Eye (tissue), 1 donor: ENCODE results near the gene USP24.
"Not testable (repeated sequence)": the region's sequence is repeated elsewhere in the genome, so short reads cannot be mapped to it uniquely, and the experiment has no call there.

ENCODE experiments used
- DNase-seq: peaks from one replicate; pipeline ENCODE4 v3.0.0-alpha.2; 2015

Gene USP24

DNA sequence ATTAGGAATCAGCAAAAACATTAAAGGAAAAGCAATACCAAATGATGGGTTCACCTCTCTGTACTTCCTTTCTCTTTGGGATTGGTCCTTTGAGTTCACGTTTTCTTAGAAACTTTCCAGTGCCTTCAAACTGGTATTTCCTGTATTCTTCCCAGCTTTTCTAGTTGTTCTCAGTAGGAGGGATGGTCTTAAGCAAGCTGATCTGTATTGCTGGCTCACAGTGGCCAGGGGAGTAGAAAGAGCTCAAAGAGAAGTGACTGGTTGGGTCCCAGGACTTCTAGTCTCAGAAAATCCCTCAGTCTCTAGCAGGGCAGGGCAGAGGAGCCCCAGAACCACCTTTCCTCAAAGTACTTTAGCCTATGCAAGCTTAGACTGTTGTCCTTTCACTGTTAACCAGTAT lies 10.1 kb upstream of the USP24 start:
- no peak for DNase-seq

GRCh38 chr1:55224729-55225128 lies 9.6 kb upstream of the USP24 start:
- no peak for DNase-seq

DNA sequence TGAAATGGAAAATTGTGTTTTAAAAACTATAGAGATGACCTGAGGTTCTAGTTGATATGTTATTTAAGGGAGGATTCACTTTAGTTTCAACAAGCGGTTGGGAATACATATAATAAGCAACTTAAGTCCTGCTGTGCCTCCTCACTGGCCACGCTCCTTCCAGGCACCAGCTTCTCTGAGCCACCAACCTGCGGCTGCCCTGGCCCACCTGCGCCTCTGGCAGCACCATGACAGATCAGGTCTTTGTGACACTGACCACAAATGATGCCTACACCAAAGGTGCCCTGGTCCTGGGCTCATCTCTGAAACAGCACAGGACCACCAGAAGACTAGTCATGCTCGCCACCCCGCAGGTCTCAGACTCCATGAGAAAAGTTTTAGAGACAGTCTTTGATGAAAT lies 7.0 kb upstream of the USP24 start:
- no peak for DNase-seq

GRCh38 chr1:55217226-55217986 lies 2.2 kb upstream of the USP24 start:
- DNase-seq, result peak; percentile 68

DNA sequence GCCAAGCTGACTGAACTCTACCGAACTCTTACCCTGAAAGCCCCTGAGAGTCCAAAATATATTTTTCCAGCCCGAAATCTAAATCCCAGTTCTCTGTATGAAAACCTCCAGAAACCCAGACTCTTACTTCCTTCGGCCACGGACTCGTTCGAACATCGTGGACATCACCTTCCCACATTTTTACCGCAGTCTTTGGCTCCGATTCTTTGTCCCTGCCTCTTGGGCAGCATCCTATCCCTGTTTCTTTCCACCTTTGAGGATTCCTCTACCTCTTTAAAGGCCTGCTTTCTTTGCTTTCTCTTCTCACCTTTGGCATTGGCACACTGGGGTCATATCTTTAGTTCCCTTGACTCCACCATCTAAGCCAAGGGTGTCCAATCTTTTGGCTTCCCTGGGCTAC lies 932 bp upstream of the USP24 start:
- DNase-seq, result no peak

DNA sequence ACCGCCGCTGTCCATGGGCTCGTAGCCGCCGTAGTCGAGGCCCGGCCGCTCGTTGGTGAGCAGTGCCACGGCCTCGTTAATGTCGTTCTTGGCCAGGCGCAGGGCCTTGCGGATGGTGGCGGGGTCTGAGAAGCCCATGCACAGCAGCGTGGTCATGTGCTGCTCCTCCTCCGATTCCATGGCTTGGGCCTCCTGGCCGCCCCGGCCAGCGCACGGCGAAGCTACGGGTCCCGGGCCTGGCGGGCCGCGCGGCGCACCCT lies 300 bp downstream of the USP24 start:
- peak; percentile 78 for DNase-seq

- peak; percentile 83 for DNase-seq
Observed at GRCh38 chr1:55214212-55214933, 791 bp downstream of the USP24 start.

DNA sequence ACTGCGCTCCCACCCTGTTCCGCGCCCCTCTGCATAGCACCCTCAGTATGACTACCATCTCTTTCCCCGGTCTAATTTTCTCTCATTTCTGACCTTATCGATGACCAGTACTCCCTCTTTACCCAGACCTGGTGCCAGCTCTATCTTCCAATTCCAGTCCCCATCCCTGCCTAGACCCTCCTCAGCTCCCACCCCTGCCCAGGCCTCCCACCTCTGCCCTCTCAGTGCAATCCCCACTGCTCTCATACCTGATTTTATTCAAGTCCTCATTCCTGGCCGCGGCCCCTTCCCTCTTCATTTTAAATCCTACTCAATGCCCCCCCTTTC lies 1.3 kb downstream of the USP24 start:
- no peak for DNase-seq

- DNase-seq, result no peak
Observed at GRCh38 chr1:55213151-55213884, 1.8 kb downstream of the USP24 start.

DNA sequence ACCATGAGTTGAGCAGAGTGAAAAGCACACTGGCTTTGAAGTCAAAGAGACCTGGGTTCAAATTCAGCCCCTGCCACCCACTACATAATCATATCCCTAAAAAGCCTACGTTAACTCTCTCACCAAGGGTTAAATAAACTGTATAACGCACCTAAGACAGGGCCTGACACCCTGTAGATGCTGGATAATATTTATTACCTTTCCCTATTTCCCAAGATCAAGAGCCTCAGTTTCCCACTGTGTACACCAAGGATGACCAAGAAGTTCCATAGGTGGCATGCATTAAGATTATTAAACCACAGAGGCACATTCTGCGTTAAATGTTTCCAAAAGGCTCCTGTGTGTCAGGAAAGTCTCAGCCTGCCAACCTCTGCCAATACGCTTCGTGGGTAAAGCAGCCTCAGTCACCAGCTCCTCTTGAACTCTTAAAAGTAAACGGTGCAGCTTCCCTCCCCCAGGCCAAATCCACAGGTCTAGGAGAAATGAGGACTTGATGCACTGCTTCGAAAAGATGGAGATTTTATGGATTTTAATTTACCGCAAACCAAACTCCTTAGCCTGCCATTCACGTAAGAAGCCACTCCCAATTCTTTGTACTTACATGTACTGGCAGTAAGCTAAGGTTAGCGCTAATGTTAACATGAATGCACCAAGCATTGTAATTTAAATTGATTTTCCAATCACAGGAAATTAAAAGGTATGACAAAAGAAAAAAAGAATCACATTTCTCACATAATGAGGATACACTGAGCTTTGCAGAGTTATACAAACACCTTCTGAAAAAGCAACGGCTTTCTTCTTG lies 2.6 kb downstream of the USP24 start:
- DNase-seq, result no peak

DNA sequence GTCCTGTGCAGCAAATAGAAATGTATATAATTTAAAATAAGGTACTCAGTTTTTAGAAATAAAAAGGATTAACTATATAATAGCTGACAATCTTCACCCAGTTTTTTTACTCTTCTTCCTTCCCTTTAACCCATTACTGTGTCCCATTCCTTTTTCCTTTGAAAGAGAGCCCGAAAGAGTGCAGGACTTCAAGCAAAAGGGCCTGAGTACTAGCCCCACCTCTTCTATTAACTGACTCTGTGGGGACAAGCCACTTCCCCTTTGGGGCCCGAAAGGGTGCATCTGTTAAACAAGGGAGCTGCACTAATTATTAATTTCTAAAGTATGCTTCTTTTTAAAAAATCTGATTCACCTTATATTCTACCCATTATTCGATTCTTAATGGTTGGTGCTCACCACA lies 3.3 kb downstream of the USP24 start:
- DNase-seq, result no peak

DNA sequence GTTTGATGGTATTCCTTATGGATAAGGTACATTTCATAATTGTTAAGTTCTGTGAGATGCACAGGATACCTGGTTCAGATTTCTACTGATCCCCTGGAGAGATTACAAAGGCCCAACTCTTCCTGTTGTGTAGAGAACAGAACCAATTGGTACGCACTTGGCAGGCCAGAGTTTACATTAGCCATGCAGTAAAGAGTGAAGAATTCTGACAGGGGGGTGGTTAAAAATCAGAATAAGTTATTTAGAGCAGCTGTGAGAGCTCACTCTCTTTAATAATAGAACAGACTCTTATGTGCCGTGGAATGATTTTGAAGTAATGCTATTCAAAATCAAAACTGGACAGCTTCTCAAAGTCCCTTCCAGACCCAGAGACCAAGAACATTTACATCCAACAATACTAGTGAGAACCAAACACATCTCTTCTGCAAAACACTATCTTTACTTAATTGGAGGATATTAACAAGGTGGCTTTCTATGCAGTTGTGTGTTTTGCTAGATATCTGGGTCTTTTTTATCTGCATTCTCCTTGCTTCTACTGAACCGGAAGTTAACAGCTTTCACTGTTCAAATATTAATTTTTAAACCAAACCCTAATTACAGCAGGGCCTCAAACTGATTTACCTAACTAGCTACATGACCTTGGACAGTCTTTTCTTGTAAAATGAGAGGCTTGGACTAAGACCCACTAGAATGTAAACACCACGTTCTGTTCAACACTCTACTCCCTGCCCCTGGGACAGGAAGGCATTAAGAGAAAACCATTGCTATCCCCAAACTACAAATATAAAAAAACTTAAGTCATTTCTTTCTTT lies 4.0 kb downstream of the USP24 start:
- DNase-seq, result peak; percentile 22

DNA sequence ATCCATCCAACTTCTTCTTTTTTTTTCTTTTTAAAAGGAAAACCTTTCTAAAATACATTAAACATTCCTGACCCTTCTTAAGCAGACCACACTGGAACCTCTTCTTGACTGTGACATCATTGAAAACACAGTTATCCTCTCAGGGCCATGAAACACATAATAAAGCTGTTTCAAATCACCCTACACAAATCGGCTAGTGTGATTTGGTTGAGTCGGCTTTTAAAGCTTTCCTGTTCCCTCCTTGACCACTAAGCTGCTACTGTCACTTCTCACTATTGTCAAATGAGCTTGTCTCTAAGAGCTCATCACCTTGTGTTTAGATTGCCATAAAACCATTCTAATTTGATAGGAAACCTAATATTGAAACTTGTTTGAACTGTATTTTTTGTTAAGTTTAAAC lies 5.9 kb downstream of the USP24 start:
- peak; percentile 63 for DNase-seq

DNA sequence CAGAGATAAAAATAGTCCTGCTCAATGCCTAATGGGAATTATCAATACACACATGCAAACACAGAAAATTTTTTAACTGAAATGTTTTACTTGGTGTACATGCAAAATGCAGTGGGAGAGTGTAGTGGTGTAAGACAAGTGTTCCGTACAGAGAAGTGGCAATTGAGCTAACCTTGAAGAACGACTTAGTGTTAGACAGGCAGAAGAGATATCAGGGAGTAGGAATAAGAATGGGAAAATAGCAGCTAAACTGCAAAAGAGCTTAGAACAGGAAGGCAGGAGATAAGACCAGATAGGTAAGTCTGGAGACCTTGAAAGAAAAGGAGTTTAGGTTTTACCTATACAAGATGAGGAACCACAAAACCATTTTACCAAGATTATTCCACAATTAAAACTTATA lies 9.0 kb downstream of the USP24 start:
- DNase-seq, result no peak

DNA sequence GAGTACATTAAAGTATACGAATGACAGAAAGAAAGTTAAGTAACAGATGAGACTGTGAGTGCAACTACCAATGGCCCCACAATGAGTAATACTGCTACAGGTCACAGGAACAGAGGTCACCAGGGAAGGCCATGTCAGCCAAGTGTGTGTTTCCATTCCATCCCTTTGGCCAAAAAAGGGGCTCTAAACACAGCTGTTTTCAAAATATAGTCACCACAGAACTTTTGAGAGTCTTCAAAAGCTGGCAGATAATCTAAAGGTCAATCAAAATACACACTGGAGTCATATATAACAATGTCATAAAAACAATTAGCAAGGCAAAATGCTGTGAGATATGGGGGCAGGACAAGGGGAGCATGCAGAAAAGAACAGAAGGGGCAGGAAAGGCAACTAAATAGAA lies 10.2 kb downstream of the USP24 start:
- DNase-seq, result no peak

- DNase-seq, result no peak
Observed at GRCh38 chr1:55203064-55203463, 12.1 kb downstream of the USP24 start.

- DNase-seq, result no peak
Observed at GRCh38 chr1:55200667-55201066, 14.5 kb downstream of the USP24 start.

- not testable (repeated sequence) for DNase-seq
Observed at GRCh38 chr1:55199735-55200134, 15.4 kb downstream of the USP24 start.

DNA sequence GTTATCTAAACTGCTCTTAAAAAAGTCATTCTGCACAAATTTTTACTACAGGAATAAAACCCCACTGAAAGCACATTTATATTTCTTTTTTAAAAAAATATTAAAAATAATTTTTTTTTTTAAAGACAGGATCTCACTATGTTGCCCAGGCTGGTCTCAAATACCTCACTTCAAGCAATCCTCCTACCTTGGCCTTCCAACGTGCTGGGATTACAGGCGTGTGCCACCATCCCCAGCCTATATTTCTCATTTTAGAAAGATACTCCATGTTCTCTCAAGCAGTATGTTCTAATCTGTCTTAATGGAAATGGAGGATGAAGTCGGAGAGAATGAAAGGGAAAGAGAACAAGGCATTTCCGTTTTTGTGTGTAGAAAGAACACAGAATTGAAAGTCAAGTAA lies 17.1 kb downstream of the USP24 start:
- no peak for DNase-seq

GRCh38 chr1:55197099-55197498 lies 18.1 kb downstream of the USP24 start:
- peak; percentile 23 for DNase-seq

- peak; percentile 56 for DNase-seq
Observed at GRCh38 chr1:55196433-55197035, 18.6 kb downstream of the USP24 start.
